ENCODE data around the gene SMARCB1.

DNA sequence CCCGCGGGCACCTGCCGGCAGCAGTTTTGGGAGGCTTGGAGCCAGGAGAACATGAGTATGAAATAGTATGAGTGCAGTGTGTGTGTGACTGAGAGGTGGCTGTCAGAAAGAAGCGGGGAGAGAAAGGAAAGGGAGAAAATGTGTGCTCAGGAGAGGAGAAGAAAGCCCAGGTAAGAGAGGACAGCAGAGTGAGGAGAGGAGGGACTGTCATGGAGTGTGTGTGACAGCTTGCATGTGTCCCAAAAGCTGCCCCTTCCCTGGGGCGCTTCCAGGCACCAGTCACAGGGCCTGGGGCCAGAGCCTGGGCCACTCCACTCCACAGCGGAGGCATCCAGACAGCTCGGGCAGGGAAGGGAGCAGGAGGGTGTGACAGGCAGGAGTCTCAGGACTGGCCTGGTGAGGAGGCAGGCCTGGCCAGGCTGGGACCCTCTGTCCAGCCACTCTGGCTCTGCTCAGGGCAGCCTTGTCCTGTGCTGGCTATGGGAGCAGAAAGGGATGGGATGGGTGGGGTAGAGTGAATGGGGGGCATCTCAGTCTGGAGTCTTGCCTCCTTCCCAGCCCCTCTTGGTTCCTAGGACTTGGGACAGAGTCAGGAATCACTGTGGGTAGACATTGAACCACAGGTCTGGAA, 13.2 kb upstream of the SMARCB1 start:
- TF ChIP-seq, protein P1, sequence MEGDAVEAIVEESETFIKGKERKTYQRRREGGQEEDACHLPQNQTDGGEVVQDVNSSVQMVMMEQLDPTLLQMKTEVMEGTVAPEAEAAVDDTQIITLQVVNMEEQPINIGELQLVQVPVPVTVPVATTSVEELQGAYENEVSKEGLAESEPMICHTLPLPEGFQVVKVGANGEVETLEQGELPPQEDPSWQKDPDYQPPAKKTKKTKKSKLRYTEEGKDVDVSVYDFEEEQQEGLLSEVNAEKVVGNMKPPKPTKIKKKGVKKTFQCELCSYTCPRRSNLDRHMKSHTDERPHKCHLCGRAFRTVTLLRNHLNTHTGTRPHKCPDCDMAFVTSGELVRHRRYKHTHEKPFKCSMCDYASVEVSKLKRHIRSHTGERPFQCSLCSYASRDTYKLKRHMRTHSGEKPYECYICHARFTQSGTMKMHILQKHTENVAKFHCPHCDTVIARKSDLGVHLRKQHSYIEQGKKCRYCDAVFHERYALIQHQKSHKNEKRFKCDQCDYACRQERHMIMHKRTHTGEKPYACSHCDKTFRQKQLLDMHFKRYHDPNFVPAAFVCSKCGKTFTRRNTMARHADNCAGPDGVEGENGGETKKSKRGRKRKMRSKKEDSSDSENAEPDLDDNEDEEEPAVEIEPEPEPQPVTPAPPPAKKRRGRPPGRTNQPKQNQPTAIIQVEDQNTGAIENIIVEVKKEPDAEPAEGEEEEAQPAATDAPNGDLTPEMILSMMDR (conservative IDR thresholded peaks at IDR 0.05; ENCODE audit: low read depth, low read length) = no peak
- TF ChIP-seq MAZ (IDR thresholded peaks at IDR 0.05; ENCODE audit: borderline replicate concordance, low read depth, low read length) = no peak
